Measurements from ENCODE around the gene SH3RF3.

SH3RF3 gene

GRCh38 chr2:109322111-109322510, 193.1 kb downstream of the SH3RF3 start:
- DNase-seq, result no peak

GRCh38 chr2:109322641-109323040, 193.6 kb downstream of the SH3RF3 start:
- DNase-seq, result no peak

- DNase-seq, result no peak
Observed at GRCh38 chr2:109324861-109325260, 195.9 kb downstream of the SH3RF3 start.

GRCh38 chr2:109325570-109325969, 196.6 kb downstream of the SH3RF3 start:
- no peak for DNase-seq

- DNase-seq, result no peak
Observed at GRCh38 chr2:109326306-109326705, 197.3 kb downstream of the SH3RF3 start.

- no peak for DNase-seq
Observed at GRCh38 chr2:109330056-109330455, 201.1 kb downstream of the SH3RF3 start.

GRCh38 chr2:109331081-109331480, 202.1 kb downstream of the SH3RF3 start:
- no peak for DNase-seq

GRCh38 chr2:109331896-109332848, 203.2 kb downstream of the SH3RF3 start:
- DNase-seq, result no peak

GRCh38 chr2:109332880-109333279, 203.9 kb downstream of the SH3RF3 start:
- DNase-seq, result no peak

- DNase-seq, result no peak
Observed at GRCh38 chr2:109333414-109334210, 204.6 kb downstream of the SH3RF3 start.

- no peak for DNase-seq
Observed at GRCh38 chr2:109335631-109336176, 206.7 kb downstream of the SH3RF3 start.

- DNase-seq, result no peak
Observed at GRCh38 chr2:109336296-109336695, 207.3 kb downstream of the SH3RF3 start.

- no peak for DNase-seq
Observed at GRCh38 chr2:109337221-109337620, 208.2 kb downstream of the SH3RF3 start.

GRCh38 chr2:109339519-109339966, 210.5 kb downstream of the SH3RF3 start:
- DNase-seq, result no peak

GRCh38 chr2:109340381-109340780, 211.4 kb downstream of the SH3RF3 start:
- DNase-seq, result no peak

- no peak for DNase-seq
Observed at GRCh38 chr2:109341355-109342255, 212.6 kb downstream of the SH3RF3 start.

- no peak for DNase-seq
Observed at GRCh38 chr2:109342256-109342850, 213.3 kb downstream of the SH3RF3 start.

- DNase-seq, result no peak
Observed at GRCh38 chr2:109342930-109343329, 213.9 kb downstream of the SH3RF3 start.

GRCh38 chr2:109343460-109343859, 214.5 kb downstream of the SH3RF3 start:
- DNase-seq, result no peak

- DNase-seq, result no peak
Observed at GRCh38 chr2:109344270-109344805, 215.3 kb downstream of the SH3RF3 start.

GRCh38 chr2:109345091-109345490, 216.1 kb downstream of the SH3RF3 start:
- no peak for DNase-seq

Measured in activated CD4-positive, alpha-beta T cell treated with anti-CD3 and anti-CD28 coated beads, Interleukin-2, amount 50 U/mL, for 4 hours (primary cell).